Fibroblast of the aortic adventitia (primary cell): ENCODE data around the gene OLIG1. TPM values are rescaled to one million over a fixed set of nuclear protein-coding genes. Genes with fewer than 3 reads are reported as not detected.

Experiments used
- DNase-seq: peaks from one replicate; pipeline ENCODE4 v3.0.0-alpha.2; 2010; ENCODE audit warnings: low read depth
- H3K4me3 ChIP-seq: 2 replicates; pipeline ENCODE4 v1.5.1; 2011; ENCODE audit warnings: low read depth, mild to moderate bottlenecking, control low read depth, low read length, moderate library complexity
- CTCF ChIP-seq: IDR thresholded peaks from 2 replicates; pipeline ENCODE4 v1.5.1; 2011; ENCODE audit warnings: mild to moderate bottlenecking, low read length, control low read depth, inconsistent platforms; ENCODE audit not compliant: insufficient read depth
- total RNA-seq: library from RNA; depleted of rRNA; stranded (reverse); fragments of >200 nt; gene quantifications from 2 replicates; pipeline ENCODE4 v1.2.3, GENCODE V29; 2012; ENCODE audit warnings: low replicate concordance

OLIG1 gene
- total RNA-seq, 1 donor = not detected

GRCh38 chr21:33027401-33028286, 42.3 kb upstream of the OLIG1 start:
- TF ChIP-seq CTCF = no peak
- no peak overlapping the region for H3K4me3 ChIP-seq
- no peak for DNase-seq

- TF ChIP-seq CTCF = no peak
- H3K4me3 ChIP-seq = no peak overlapping the region
- no peak for DNase-seq
These were observed 41.7 kb upstream of the OLIG1 start for GRCh38 chr21:33028287-33028670.

- peak; percentile 18 for DNase-seq
- H3K4me3 ChIP-seq = no peak overlapping the region
- TF ChIP-seq CTCF = no peak
These were observed 41.1 kb upstream of the OLIG1 start for GRCh38 chr21:33028773-33029384.

GRCh38 chr21:33029385-33029921, 40.5 kb upstream of the OLIG1 start:
- H3K4me3 ChIP-seq = no peak overlapping the region
- no peak for TF ChIP-seq CTCF
- DNase-seq = no peak

DNA sequence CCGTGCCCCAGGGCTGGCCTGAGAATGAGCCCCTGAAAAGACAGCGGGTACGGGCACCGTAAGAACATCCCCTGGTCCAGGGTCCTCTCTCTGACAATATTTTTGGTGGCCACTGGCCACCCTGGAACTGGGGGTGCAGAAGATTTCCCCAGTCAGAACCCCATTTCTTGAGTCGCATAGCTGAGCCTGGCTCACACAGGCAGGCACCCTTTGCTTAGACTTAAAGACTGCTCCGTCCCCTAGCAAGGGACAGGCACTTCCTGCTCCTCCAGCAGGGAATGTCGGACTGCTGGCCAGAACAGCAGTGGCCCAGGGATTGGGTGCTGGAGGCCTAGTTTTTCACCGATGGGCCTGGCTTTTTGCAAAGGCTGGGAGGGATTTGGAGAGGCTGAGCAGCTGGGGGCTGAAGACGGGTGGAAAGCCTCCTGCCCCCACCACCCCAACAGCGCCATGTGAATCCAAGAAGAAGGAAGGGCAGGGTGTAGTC, 39.9 kb upstream of the OLIG1 start:
- no peak overlapping the region for H3K4me3 ChIP-seq
- DNase-seq = no peak
- no peak for TF ChIP-seq CTCF

DNA sequence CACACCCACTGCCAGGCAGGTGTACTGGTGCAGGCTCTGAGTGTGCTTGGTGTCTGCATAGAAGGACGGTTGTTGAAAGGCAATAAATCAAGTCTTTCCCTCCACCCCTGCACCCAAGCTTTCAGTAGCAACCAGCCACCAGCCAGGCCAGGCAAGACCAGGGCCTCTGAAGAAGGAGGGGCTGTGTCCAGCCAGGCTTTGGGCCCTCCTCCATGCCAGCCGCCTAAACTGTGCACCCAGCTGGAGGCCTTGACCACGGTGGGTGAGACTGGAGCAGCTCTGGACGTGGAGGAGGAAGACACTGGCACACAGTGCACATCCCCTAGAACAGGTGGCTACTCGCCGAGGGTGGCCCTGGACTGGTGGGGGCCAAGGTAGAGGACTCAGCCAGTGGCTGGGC, 39.3 kb upstream of the OLIG1 start:
- no peak for TF ChIP-seq CTCF
- DNase-seq = no peak
- H3K4me3 ChIP-seq = no peak overlapping the region
